ENCODE results near the gene RPUSD4. TPM values are rescaled to one million over a fixed set of nuclear protein-coding genes. Genes with fewer than 3 reads are reported as not detected.

RPUSD4 gene
- total RNA-seq, 1 experiment from 2014 or later, result 39.7 TPM

- Histone ChIP-seq H3K27ac (ENCODE audit: low read length) (no peak overlapping the region), H4K20me1 (ENCODE audit: low read length) (no peaks in the 10 kb centered on the region), H3K4me1 (ENCODE audit: insufficient read depth, low read length) (no peaks in the 10 kb centered on the region), H3K27me3 (ENCODE audit: low read length) (no peaks in the 10 kb centered on the region), H2AFZ (ENCODE audit: low read length) (no peak overlapping the region), H3K79me2 (ENCODE audit: low read length) (no peaks in the 10 kb centered on the region), H3K4me2 (ENCODE audit: low read length) (no peak overlapping the region), H3K9ac (ENCODE audit: low read length) (no peak overlapping the region), H3K4me3 (ENCODE audit: low read length) (no peak overlapping the region), H3F3A (ENCODE audit: low read length, unreplicated experiment) (no peaks in the 10 kb centered on the region), H3K9me3 (ENCODE audit: low read length) (no peaks in the 10 kb centered on the region), H3K9me2 (replicated peaks; ENCODE audit: low read length) (no peaks in the 10 kb centered on the region), H3K36me3 (ENCODE audit: low read depth, low read length) (no peaks in the 10 kb centered on the region)
- TF ChIP-seq EZH2phosphoT487 (IDR thresholded peaks at IDR 0.05; ENCODE audit: borderline replicate concordance, low read length), result no peak
- TF ChIP-seq EZH2 (IDR thresholded peaks at IDR 0.05; ENCODE audit: low read length, unreplicated experiment), result no peak
- TF ChIP-seq CTCF (conservative IDR thresholded peaks at IDR 0.05; ENCODE audit: low read depth, low read length), result no peak
- intact Hi-C loops (cut with micrococcal nuclease), result no loop called here
- DNase-seq (no peak), ATAC-seq (no peak)
- BruUV-seq (replicated peaks), result no TSS peak
- ChIA-PET POLR2A (ENCODE audit: unreplicated experiment) (no interaction called here), CTCF (no interaction called here)
Observed at GRCh38 chr11:126164781-126165180, 46.7 kb downstream of the RPUSD4 start.

- no peak for TF ChIP-seq CTCF (conservative IDR thresholded peaks at IDR 0.05; ENCODE audit: low read depth, low read length)
- no peak for TF ChIP-seq EZH2phosphoT487 (IDR thresholded peaks at IDR 0.05; ENCODE audit: borderline replicate concordance, low read length)
- no peak for TF ChIP-seq EZH2 (IDR thresholded peaks at IDR 0.05; ENCODE audit: low read length, unreplicated experiment)
- Histone ChIP-seq H3K9ac (ENCODE audit: low read length) (no peak overlapping the region), H3K4me2 (ENCODE audit: low read length) (no peak overlapping the region), H3K9me2 (replicated peaks; ENCODE audit: low read length) (no peaks in the 10 kb centered on the region), H3K36me3 (ENCODE audit: low read depth, low read length) (no peaks in the 10 kb centered on the region), H3K27me3 (ENCODE audit: low read length) (no peaks in the 10 kb centered on the region), H3K4me3 (ENCODE audit: low read length) (no peak overlapping the region), H3K9me3 (ENCODE audit: low read length) (no peaks in the 10 kb centered on the region), H3F3A (ENCODE audit: low read length, unreplicated experiment) (no peaks in the 10 kb centered on the region), H3K79me2 (ENCODE audit: low read length) (no peaks in the 10 kb centered on the region), H4K20me1 (ENCODE audit: low read length) (no peaks in the 10 kb centered on the region), H2AFZ (ENCODE audit: low read length) (no peak overlapping the region), H3K4me1 (ENCODE audit: insufficient read depth, low read length) (no peaks in the 10 kb centered on the region), H3K27ac (ENCODE audit: low read length) (no peak overlapping the region)
- CTCF ChIA-PET, result no interaction called here
- BruUV-seq (replicated peaks), result no TSS peak
- DNase-seq, result no peak
- intact Hi-C loops (cut with micrococcal nuclease), result no loop called here
- ATAC-seq, result no peak
- POLR2A ChIA-PET (ENCODE audit: unreplicated experiment), result interaction anchor here (0.6 kb wide), 1 partner anchor 102 kb away, joined by 3 read pairs; no protein-coding TSS in a partner anchor
Observed at GRCh38 chr11:126163779-126164178, 47.7 kb downstream of the RPUSD4 start.

GRCh38 chr11:126163074-126163700 lies 48.3 kb downstream of the RPUSD4 start:
- no peaks in the 10 kb centered on the region for H3K27me3 ChIP-seq (ENCODE audit: low read length)
- no peak overlapping the region for H3K9ac ChIP-seq (ENCODE audit: low read length)
- TF ChIP-seq EZH2phosphoT487 (IDR thresholded peaks at IDR 0.05; ENCODE audit: borderline replicate concordance, low read length) (no peak), EZH2 (IDR thresholded peaks at IDR 0.05; ENCODE audit: low read length, unreplicated experiment) (no peak), CTCF (conservative IDR thresholded peaks at IDR 0.05; ENCODE audit: low read depth, low read length) (no peak)
- H3K9me2 ChIP-seq (replicated peaks; ENCODE audit: low read length), result no peaks in the 10 kb centered on the region
- H3K4me3 ChIP-seq (ENCODE audit: low read length), result no peak overlapping the region
- H3K9me3 ChIP-seq (ENCODE audit: low read length), result no peaks in the 10 kb centered on the region
- no peak overlapping the region for H3K27ac ChIP-seq (ENCODE audit: low read length)
- no peak overlapping the region for H3K4me2 ChIP-seq (ENCODE audit: low read length)
- CTCF ChIA-PET, result no interaction called here
- no peak overlapping the region for H2AFZ ChIP-seq (ENCODE audit: low read length)
- ATAC-seq, result 0 out of 2 replicates have a peak, but pooled peaks have one; percentile 25
- POLR2A ChIA-PET (ENCODE audit: unreplicated experiment), result interaction anchor here (0.6 kb wide), 1 partner anchor 102 kb away, joined by 3 read pairs; no protein-coding TSS in a partner anchor
- intact Hi-C loops (cut with micrococcal nuclease), result no loop called here
- no peaks in the 10 kb centered on the region for H4K20me1 ChIP-seq (ENCODE audit: low read length)
- no peaks in the 10 kb centered on the region for H3F3A ChIP-seq (ENCODE audit: low read length, unreplicated experiment)
- no peaks in the 10 kb centered on the region for H3K79me2 ChIP-seq (ENCODE audit: low read length)
- no TSS peak for BruUV-seq (replicated peaks)
- H3K36me3 ChIP-seq (ENCODE audit: low read depth, low read length), result no peaks in the 10 kb centered on the region
- H3K4me1 ChIP-seq (ENCODE audit: insufficient read depth, low read length), result no peaks in the 10 kb centered on the region
- peak; percentile 39 for DNase-seq

Data from PC-3 (cell line).